Osteoblast (primary cell): ENCODE data around the gene EVI2B. TPM values are rescaled to one million over a fixed set of nuclear protein-coding genes. Genes with fewer than 3 reads are reported as not detected.

Experiments
- DNase-seq: peaks from one replicate; pipeline ENCODE4 v3.0.0; 2011; ENCODE audit warnings: low spot score, mixed read lengths; ENCODE audit not compliant: insufficient read length; ENCODE audit errors: missing footprints
- H2AFZ ChIP-seq: 2 replicates; pipeline ENCODE4 v1.6.0; 2011; ENCODE audit warnings: mild to moderate bottlenecking, low read length
- H3K27ac ChIP-seq: 2 replicates; pipeline ENCODE4 v1.5.1; 2011; ENCODE audit warnings: mild to moderate bottlenecking, low read depth, low read length, moderate library complexity
- H3K27me3 ChIP-seq: 2 replicates; pipeline ENCODE4 v1.6.0; 2012; ENCODE audit warnings: mild to moderate bottlenecking, control low read depth, inconsistent platforms, low read length, moderate library complexity; ENCODE audit not compliant: insufficient read depth
- H3K36me3 ChIP-seq: 2 replicates; pipeline ENCODE4 v1.5.1; 2011; ENCODE audit warnings: mild to moderate bottlenecking, low read length, control low read depth, moderate library complexity; ENCODE audit not compliant: insufficient read depth
- H3K4me1 ChIP-seq: 2 replicates; pipeline ENCODE4 v1.5.1; 2011; ENCODE audit warnings: mild to moderate bottlenecking, low read length, control low read depth, moderate library complexity; ENCODE audit not compliant: insufficient read depth
- H3K4me2 ChIP-seq: 2 replicates; pipeline ENCODE4 v1.6.0; 2011; ENCODE audit warnings: mild to moderate bottlenecking, low read length; ENCODE audit not compliant: insufficient read depth
- H3K4me3 ChIP-seq: fragments of 200-600 bp; sonication (generic); 3 replicates; pipeline ENCODE4 v1.5.1; 2012; ENCODE audit warnings: mild to moderate bottlenecking, low read length, inconsistent platforms; ENCODE audit not compliant: insufficient read depth
- H3K79me2 ChIP-seq: 2 replicates; pipeline ENCODE4 v1.6.0; 2012; ENCODE audit warnings: mild to moderate bottlenecking, low read length, control low read depth, inconsistent platforms; ENCODE audit not compliant: insufficient read depth
- H3K9me3 ChIP-seq: 2 replicates; pipeline ENCODE4 v1.5.1; 2011; ENCODE audit warnings: low read depth, low read length, control low read depth
- H4K20me1 ChIP-seq: 2 replicates; pipeline ENCODE4 v1.6.0; 2012; ENCODE audit warnings: mild to moderate bottlenecking, low read length, control low read depth; ENCODE audit not compliant: insufficient read depth
- CTCF ChIP-seq: IDR thresholded peaks from 2 replicates; pipeline ENCODE4 v1.5.1; 2011; ENCODE audit warnings: mild to moderate bottlenecking, low read depth, low read length, moderate library complexity; ENCODE audit errors: extremely low read depth
- total RNA-seq: library from RNA; depleted of rRNA; stranded (reverse); fragments of >200 nt; gene quantifications from 2 replicates; pipeline ENCODE4 v1.2.3, GENCODE V29; 2012

The EVI2B gene
- total RNA-seq, 1 donor: 4.0 TPM

DNA sequence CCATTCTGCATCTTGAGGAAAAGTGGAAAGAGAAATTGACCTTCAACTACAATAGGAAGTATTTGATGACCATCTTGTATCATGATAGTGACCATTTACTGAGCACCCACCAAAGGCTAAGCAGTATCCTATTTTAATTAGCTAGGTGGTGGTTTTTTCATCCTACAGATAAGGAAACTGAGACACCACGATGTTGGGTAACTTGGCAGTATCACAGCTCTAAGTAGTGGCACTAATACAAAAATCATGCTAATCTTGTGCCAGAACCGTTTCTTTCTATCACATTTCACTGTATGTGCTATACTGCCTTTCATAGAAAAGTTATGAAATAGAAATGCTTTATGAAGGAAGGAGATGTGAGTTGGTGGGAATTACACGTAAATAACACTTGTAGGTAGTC lies 2.3 kb downstream of the EVI2B start:
- no peak for TF ChIP-seq CTCF
- peaks cover 2% of the 10 kb centered on the region for H3K36me3 ChIP-seq
- no peaks in the 10 kb centered on the region for H3K9me3 ChIP-seq
- no peak overlapping the region for H3K4me3 ChIP-seq
- peaks cover 16% of the 10 kb centered on the region for H3K4me1 ChIP-seq
- H4K20me1 ChIP-seq: no peaks in the 10 kb centered on the region
- H3K27me3 ChIP-seq: no peaks in the 10 kb centered on the region
- no peak for DNase-seq
- H2AFZ ChIP-seq: no peak overlapping the region
- peaks cover 14% of the 10 kb centered on the region for H3K79me2 ChIP-seq
- no peak overlapping the region for H3K4me2 ChIP-seq
- no peak overlapping the region for H3K27ac ChIP-seq

DNA sequence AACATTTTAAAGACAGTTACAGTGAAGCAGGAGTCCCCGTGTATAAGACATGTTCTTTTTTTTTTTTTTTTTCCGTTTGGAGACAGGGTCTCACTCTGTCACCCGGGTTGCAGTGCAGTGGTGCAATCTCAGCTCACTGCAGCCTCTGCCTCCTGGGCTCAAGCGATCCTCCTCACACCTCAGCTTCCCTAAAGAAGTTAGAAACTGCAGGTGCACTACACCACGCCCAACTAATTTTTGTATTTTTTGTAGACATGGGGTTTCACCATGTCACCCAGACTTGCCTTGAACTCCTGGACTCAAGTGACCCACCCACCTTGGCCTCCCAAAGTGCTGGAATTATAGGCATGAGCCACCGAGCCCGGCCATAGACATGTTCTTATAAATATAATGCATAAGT lies 3.0 kb downstream of the EVI2B start:
- no peak for TF ChIP-seq CTCF
- Histone ChIP-seq H2AFZ (no peak overlapping the region), H3K4me3 (no peak overlapping the region), H3K79me2 (peaks cover 16% of the 10 kb centered on the region), H3K36me3 (peaks cover 2% of the 10 kb centered on the region), H3K27me3 (no peaks in the 10 kb centered on the region), H3K9me3 (no peaks in the 10 kb centered on the region), H3K4me2 (no peak overlapping the region), H4K20me1 (no peaks in the 10 kb centered on the region), H3K4me1 (peaks cover 12% of the 10 kb centered on the region), H3K27ac (no peak overlapping the region)
- no peak for DNase-seq

- H3K9me3 ChIP-seq: no peaks in the 10 kb centered on the region
- H2AFZ ChIP-seq: no peak overlapping the region
- DNase-seq: no peak
- no peak overlapping the region for H3K27ac ChIP-seq
- no peak for TF ChIP-seq CTCF
- H3K4me1 ChIP-seq: peaks cover 12% of the 10 kb centered on the region
- H3K36me3 ChIP-seq: peaks cover 2% of the 10 kb centered on the region
- peaks cover 18% of the 10 kb centered on the region for H3K79me2 ChIP-seq
- H4K20me1 ChIP-seq: no peaks in the 10 kb centered on the region
- H3K27me3 ChIP-seq: no peaks in the 10 kb centered on the region
- H3K4me3 ChIP-seq: no peak overlapping the region
- no peak overlapping the region for H3K4me2 ChIP-seq
Observed at GRCh38 chr17:31310260-31310659, 3.6 kb downstream of the EVI2B start.

DNA sequence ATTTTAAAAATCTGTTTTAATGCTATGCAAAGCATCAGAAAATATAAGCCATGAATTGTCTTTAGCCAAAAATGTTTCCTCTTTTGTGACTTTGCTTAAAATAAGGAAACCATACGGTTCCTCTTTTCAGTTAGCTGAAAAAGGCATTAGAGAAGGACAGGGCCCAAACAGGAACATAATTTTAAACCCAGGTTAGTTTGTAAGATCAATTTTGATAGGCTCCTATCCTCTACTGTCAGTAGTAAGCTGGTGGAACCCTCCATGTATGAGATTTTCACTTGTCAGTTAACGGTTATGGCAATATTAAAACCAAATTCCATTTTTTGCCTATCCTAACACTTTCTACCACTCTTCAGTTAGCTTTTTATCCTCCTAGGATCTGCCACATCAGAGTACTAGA lies 4.3 kb downstream of the EVI2B start:
- no peaks in the 10 kb centered on the region for H4K20me1 ChIP-seq
- H3K27me3 ChIP-seq: no peaks in the 10 kb centered on the region
- no peak overlapping the region for H3K4me3 ChIP-seq
- no peak for DNase-seq
- H2AFZ ChIP-seq: no peak overlapping the region
- H3K4me1 ChIP-seq: peaks cover 12% of the 10 kb centered on the region
- no peak for TF ChIP-seq CTCF
- no peak overlapping the region for H3K27ac ChIP-seq
- H3K36me3 ChIP-seq: peaks cover 2% of the 10 kb centered on the region
- H3K9me3 ChIP-seq: no peaks in the 10 kb centered on the region
- peaks cover 24% of the 10 kb centered on the region for H3K79me2 ChIP-seq
- H3K4me2 ChIP-seq: no peak overlapping the region
